Measurements from ENCODE around the gene TPCN1. TPM values are rescaled to one million over a fixed set of nuclear protein-coding genes. Genes with fewer than 3 reads are reported as not detected.
A peak's percentile ranks its signal among the peaks of the same experiment; 100 is the strongest.

Gene TPCN1
- total RNA-seq, 4 donors from 2014 or later, result 15.5 to 48.8 (median 34.5) TPM

DNA sequence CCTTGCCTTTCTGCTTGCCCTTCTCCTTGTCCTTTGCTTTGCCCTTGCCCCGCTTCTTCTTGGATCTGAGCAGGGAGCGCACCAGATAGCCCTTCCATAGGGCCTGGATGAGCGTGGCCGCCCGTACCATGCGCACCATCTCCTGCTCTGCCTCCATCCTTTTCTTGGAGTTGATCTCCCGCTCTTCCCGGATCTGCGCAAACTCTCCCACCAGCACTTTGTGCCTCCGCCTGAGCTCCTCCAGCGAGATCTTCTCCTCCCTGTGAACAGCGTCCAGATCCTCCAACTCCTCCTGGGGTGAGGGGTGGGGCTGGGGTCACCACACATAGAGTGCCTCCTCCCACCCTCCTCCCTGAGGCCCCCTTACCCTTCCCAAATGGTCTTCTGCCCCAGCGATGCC lies 25.7 kb upstream of the TPCN1 start:
- Histone ChIP-seq H3K4me1 (peaks cover 0 to 24% (median 11%) of the 10 kb centered on the region in 3 donors), H3K27me3 (no peaks in the 10 kb centered on the region), H3K36me3 (peaks cover 11 to 25% (median 13%) of the 10 kb centered on the region in 3 donors), H3K4me3 (no peak overlapping the region), H3K27ac (no peak overlapping the region), H3K9me3 (no peaks in the 10 kb centered on the region)
- TF ChIP-seq CTCF (IDR thresholded peaks at IDR 0.05) (no peak), POLR2A (IDR thresholded peaks at IDR 0.05) (no peak)
- 92 to 95% methylated on average over 13 of the region's 13 CpGs for WGBS, 2 donors
- no peak for DNase-seq
- intact Hi-C loops (cut with DNase I), result no loop called here

- WGBS, 2 donors, result 14 to 56% methylated on average over 1 to 3 of the region's 7 CpGs
- no peak overlapping the region for H3K27ac ChIP-seq
- intact Hi-C loops (cut with DNase I), result no loop called here
- no peaks in the 10 kb centered on the region for H3K9me3 ChIP-seq
- TF ChIP-seq CTCF (IDR thresholded peaks at IDR 0.05) (no peak), POLR2A (IDR thresholded peaks at IDR 0.05) (no peak)
- H3K4me3 ChIP-seq, result no peak overlapping the region
- DNase-seq, result no peak
- H3K36me3 ChIP-seq, result peaks cover 6 to 16% (median 7%) of the 10 kb centered on the region in 3 donors
- no peaks in the 10 kb centered on the region for H3K27me3 ChIP-seq
- peaks cover 0 to 24% (median 11%) of the 10 kb centered on the region in 3 donors for H3K4me1 ChIP-seq
Observed at GRCh38 chr12:113196582-113196981, 24.7 kb upstream of the TPCN1 start.

DNA sequence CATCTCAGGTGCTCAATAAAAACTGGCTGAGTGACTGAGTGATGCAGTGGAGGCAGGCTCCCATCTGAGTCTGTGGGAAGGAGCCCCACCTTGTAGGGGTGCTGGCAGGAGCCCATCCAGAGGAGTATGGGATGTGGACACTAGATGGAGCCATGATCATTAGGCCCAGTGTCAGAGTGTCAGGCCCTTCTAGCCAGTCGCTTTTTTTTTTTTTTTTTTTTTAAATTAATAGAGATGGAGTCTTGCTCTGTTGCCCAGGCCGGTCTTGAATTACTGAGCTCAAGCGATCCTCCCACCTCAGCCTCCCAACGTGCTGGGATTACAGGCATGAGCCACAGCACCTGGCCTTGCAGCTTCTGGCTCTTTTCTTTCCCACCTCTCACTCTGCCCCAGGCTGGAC lies 24.3 kb upstream of the TPCN1 start:
- peaks cover 0 to 24% (median 11%) of the 10 kb centered on the region in 3 donors for H3K4me1 ChIP-seq
- H3K27ac ChIP-seq, result no peak overlapping the region
- intact Hi-C loops (cut with DNase I), result no loop called here
- H3K27me3 ChIP-seq, result no peaks in the 10 kb centered on the region
- WGBS, 2 donors, result 2 to 9% methylated on average over 4 of the region's 4 CpGs
- DNase-seq, result no peak
- TF ChIP-seq CTCF (IDR thresholded peaks at IDR 0.05) (peak; percentile 25 to 67 (median 43)), POLR2A (IDR thresholded peaks at IDR 0.05) (no peak)
- no peak overlapping the region for H3K4me3 ChIP-seq
- no peaks in the 10 kb centered on the region for H3K9me3 ChIP-seq
- H3K36me3 ChIP-seq, result peaks cover 2 to 11% (median 3%) of the 10 kb centered on the region in 3 donors

DNA sequence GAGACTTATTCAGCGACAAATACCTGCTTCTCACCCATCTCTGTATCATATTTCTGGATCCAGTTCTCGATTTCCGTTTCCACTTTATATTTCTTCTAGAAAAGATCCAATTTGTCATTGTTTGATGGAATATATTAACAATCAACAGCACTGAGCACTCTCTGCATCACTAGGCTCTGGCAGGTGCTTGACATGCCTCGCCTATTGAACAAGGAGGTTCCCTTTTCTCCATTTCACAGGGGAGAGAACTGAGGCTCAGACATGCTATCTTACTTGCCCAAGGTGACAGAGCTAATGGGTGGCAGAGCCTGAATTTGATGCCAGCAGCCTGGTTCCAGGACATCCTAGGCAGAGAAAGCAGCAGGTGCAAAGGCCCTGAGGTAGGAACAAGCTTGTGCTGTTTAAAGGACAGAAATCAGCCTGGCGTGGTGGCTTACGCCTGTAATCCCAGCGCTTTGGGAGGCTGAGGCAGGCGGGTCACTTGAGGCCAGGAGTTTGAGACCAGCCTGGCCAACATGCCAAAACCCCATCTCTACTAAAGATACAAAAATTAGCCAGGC lies 23.7 kb upstream of the TPCN1 start:
- 89 to 90% methylated on average over 4 to 8 of the region's 8 CpGs for WGBS, 2 donors
- Histone ChIP-seq H3K4me1 (peaks cover 0 to 24% (median 11%) of the 10 kb centered on the region in 3 donors), H3K9me3 (no peaks in the 10 kb centered on the region), H3K27ac (no peak overlapping the region), H3K36me3 (peaks cover 0 to 5% (median 0%) of the 10 kb centered on the region in 3 donors), H3K27me3 (no peaks in the 10 kb centered on the region), H3K4me3 (no peak overlapping the region)
- DNase-seq, result no peak
- TF ChIP-seq POLR2A (IDR thresholded peaks at IDR 0.05) (no peak), CTCF (IDR thresholded peaks at IDR 0.05) (no peak)
- intact Hi-C loops (cut with DNase I), result no loop called here

DNA sequence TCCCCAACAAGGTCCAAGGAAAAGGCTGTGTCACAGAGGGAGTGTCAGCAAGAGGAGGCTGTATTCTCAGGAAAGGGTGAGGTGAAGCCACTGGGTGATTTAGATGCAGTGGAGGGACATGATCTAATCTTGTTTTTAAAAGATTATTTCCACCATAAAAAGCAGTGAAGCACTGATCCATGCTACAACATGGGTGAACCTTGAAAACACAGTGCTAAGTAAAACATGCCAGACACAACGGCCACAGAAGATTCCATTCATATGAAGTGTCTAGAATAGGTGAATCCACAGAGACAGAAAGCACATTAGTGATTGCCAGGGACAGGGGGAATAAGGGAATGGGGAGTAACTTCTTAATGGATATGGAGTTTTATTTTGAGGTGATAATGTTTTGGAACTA lies 23.0 kb upstream of the TPCN1 start:
- intact Hi-C loops (cut with DNase I), result no loop called here

More for the DNA sequence above, 23.0 kb upstream of the TPCN1 start:
- WGBS, 2 donors, result 42 to 59% methylated on average over 1 of the region's 1 CpG
- TF ChIP-seq POLR2A (IDR thresholded peaks at IDR 0.05), result no peak
- TF ChIP-seq CTCF (IDR thresholded peaks at IDR 0.05), result no peak
- Histone ChIP-seq H3K27me3 (no peaks in the 10 kb centered on the region), H3K27ac (no peak overlapping the region), H3K4me3 (no peak overlapping the region), H3K36me3 (no peaks in the 10 kb centered on the region), H3K4me1 (peaks cover 0 to 20% (median 10%) of the 10 kb centered on the region in 3 donors), H3K9me3 (no peaks in the 10 kb centered on the region)
- DNase-seq, result no peak
